GM18508 (cell line): Measurements from ENCODE around the gene NOXO1.

Experiments used
- ATAC-seq: cut with Tn5 transposase; IDR thresholded peaks from one replicate; pipeline ENCODE4 v1.9.1; 2021; ENCODE audit warnings: moderate number of reproducible peaks; ENCODE audit not compliant: insufficient read depth, unreplicated experiment

Gene NOXO1

DNA sequence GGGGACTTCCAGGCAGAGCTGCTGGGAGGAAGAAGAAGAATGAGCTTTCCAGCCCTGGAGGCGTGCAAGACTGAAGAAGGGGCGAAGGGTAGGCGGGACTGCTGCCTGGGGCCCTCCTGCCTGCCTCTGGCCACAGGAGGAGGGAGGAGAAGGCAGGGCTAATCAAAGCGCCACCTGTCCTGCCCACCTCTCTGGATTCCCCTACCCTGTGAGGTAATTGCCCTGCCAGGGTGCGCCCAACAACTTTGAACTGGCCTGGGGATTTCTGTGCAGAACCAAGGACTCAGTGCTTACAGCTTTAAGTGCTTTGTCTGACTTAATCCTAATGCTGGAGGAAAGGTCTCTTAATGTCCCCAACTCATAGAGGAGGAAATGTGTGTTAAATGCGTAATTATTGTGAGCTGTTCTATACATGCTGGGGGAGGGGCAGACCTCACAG, at the start of gene NOXO1:
NOXO1 (minus strand) TSS at position 72 of the 439 bp plus-strand sequence. CDS start 290 bp downstream, outside the sequence.
- no peak for ATAC-seq

DNA sequence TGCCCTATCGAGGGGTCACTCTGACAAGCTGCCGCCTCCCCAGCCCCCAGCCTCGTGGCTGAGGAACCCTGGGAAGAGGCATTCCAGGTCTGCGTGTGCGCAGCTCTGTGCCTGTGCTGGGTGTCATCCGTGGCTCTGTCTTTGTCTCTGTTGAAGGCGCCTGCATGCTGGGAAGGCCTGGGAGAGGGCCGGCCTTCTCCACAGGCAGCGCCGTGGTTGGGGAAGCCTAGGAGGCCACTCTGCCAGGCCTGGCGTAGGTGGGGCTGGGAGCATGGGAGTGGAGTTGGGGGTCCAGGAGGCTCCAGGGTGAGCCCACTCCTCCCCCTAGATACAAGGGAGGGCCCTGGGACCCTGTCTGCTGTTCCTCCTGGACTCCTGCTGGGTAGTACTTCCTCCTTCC, 48.8 kb upstream of the NOXO1 start:
- ATAC-seq: no peak

GRCh38 chr16:2029350-2029749, 48.1 kb upstream of the NOXO1 start:
- no peak for ATAC-seq

GRCh38 chr16:2028620-2029220, 47.5 kb upstream of the NOXO1 start:
- ATAC-seq: no peak

GRCh38 chr16:2028146-2028545, 46.9 kb upstream of the NOXO1 start:
- ATAC-seq: no peak

- no peak for ATAC-seq
Measured at GRCh38 chr16:2027024-2028010, 46.0 kb upstream of the NOXO1 start.

DNA sequence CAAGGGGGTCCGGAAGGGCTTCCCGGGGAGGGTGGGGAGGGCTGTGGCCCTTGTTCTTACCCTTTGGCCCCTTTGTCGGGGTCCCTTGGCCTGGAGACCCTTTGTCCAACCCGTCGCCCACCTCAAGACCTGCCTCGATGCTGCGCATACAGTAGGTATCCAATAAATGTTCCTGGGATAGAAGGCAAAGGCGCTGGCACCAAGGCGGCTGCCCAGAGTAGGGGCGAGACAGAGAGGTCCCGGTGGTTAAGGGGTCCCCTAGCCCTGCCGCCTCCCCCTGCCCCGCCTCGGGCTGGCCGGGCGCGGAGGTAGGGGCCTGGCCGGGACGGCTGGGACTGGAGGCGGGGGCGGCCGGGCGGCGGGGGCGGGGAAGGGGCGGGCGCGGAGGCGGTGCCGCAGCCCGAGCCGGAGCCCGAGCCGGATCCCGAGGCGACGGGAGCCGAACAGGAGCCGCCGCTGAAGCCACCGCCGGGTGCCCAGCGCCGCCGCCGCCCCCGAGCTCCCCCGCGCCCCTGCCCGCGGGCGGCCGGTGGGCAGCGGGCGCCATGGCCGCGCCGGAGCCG, 45.3 kb upstream of the NOXO1 start, which contains the start of gene NHERF2:
NHERF2 (plus strand) TSS at position 442 of the 563 bp plus-strand sequence; CDS start at position 546, 104 bp downstream.
- ATAC-seq: no peak

GRCh38 chr16:2025878-2026460, 44.7 kb upstream of the NOXO1 start:
- no peak for ATAC-seq

DNA sequence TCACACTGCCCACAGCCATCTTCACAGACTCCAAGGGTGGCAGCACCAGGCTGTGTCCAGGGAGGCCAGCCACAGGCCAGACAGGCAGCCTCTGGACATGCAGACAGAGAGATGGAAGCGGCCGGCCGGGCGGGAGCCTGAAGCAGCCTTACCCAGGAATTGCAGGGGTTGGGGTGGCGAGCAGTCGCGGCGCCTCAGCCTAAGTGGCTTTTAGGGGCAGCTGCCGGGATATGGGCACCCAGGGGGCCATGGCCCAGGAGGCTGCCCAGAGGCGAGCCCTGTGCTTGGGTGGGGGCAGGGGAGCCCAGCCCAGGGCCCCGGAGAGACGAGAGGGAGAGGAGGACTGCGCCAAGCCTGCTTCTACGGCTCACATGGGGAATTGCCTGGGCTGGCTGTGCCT, 44.0 kb upstream of the NOXO1 start:
- no peak for ATAC-seq

DNA sequence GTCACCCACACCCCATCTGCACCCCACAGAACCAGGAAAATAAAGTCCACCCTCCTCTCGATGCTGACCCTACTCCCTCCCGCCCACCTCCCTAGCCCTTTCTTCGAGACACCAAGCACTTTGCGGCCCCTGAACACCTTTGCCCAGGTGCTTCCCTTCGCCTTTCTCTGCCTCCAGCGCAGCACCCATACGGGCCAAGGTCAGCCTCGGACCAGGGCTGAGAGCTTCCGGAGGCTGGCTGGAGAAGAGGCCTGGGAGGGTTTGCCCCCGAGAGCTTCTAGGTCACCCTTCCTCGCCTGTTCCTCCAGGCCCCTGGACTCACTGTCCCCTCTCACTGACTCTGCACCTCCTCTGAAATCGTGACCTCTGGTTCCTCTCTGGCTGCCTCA, 42.8 kb upstream of the NOXO1 start:
- ATAC-seq: no peak

DNA sequence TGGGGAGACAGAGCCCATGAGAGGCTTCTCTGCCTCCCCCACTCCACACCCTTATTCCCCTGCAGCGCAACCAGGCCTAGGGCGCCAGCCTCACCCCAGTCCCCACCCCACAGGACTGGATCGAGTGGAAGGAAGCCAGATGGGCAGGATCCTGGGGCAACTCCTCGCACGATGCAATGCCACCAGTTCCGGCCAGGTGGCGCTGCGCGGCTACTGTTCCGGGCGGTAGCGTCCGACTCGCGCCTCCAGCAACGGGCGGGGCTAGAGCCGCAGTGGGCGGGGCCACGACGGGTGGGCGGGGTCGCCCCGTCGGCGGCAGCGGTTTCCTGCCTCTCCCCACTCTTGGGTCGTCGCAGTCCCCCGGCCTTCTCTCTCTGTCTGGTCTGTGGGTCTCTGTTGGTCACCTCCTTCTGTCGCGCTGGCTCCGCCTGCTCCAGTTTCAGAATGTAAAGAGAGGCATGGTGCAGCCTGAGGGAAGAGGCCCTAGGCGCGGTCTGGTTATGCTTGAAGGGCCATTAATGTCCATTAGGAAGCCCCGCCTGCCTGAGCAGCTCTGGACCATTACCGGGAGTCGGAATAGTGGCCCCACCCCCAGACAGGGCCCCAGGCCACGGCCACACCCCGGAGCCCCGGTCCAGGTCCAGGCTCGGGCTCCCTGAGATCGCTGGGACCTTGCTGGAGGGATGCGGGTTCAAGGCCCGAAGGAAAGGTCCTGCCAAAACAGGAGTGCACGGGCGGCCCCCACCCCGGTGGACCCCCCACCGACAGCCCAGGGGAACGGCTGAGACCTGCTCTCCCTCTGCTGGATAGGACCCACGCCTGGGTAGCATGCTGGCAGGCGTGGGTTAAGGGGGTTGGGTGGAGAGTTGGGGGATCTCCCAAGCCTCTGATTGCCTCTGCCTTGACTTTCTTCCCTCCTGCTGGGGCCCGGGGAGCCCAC, 42.1 kb upstream of the NOXO1 start:
- no peak for ATAC-seq

GRCh38 chr16:2022723-2023091, 41.4 kb upstream of the NOXO1 start:
- no peak for ATAC-seq

- no peak for ATAC-seq
Measured at GRCh38 chr16:2019921-2020831, 38.9 kb upstream of the NOXO1 start.

DNA sequence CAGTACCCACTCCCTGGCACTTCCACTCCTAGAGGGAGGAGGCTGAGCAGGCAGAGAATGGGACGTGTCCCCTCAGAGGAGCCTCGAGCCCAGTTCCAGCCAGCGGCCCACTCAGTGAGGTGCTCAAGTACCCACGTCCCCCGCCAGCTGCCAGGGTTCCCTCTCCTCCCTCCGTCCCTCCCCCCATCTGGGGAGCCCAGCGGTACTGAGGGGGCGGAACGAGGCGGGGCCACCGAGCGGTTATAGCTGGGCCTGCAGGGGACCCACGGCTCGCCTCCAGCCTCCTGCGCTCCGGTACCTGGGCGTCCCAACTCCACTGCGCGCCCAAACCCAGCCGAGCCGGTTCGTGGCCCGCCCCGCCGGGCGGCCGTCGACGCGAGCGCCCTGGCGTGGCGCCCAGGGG, 38.2 kb upstream of the NOXO1 start, which contains the start of gene NPW:
NPW (plus strand) TSS at position 268 of the 403 bp plus-strand sequence.
- no peak for ATAC-seq

GRCh38 chr16:2016407-2016922, 35.2 kb upstream of the NOXO1 start:
- no peak for ATAC-seq

GRCh38 chr16:2015947-2016208, 34.6 kb upstream of the NOXO1 start:
- no peak for ATAC-seq

DNA sequence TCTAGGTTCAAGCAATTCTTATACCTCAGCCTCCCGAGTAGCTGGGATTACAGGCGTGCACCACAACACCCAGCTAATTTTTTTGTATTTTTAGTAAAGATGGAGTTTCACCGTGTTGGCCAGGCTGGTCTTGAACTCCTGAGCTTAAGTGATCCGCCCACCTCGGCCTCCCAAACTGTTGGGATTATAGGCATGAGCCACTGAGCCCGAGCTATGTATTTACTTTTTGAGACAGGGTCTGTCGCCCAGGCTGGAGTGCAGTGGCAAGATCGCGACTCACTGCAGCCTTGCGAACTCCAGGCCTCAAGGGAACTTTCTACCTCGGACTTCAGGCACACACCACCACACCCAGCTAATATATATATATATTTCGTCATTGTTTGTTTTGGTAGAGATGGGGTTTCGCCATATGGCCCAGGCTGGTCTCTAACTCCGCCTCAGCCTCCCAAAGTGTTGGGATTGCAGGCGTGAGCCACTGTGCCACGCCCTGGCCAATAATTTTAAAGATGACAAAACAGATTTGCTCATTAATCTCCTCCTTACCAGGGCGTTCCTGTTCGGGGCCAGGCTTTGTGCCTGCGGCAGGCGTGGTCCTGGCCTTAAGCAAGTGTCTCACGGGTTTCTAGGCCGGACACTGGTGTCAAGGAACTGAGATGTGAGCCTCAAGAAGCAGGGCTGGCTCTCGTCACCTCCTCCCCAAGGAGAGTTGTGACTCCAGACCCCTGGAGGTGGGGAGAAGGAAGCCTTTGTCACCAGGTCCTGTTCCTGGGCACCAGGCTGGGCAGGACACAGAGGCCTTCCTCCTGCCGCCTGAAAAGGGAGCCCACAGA, 34.1 kb upstream of the NOXO1 start:
- no peak for ATAC-seq

GRCh38 chr16:2013527-2013926, 32.3 kb upstream of the NOXO1 start:
- no peak for ATAC-seq
